Measurements from ENCODE around the gene SLC43A2. TPM values are rescaled to one million over a fixed set of nuclear protein-coding genes. Genes with fewer than 3 reads are reported as not detected.

Gene SLC43A2
- total RNA-seq, 2 experiments from 2014 or later: 2.0 to 2.2 TPM

DNA sequence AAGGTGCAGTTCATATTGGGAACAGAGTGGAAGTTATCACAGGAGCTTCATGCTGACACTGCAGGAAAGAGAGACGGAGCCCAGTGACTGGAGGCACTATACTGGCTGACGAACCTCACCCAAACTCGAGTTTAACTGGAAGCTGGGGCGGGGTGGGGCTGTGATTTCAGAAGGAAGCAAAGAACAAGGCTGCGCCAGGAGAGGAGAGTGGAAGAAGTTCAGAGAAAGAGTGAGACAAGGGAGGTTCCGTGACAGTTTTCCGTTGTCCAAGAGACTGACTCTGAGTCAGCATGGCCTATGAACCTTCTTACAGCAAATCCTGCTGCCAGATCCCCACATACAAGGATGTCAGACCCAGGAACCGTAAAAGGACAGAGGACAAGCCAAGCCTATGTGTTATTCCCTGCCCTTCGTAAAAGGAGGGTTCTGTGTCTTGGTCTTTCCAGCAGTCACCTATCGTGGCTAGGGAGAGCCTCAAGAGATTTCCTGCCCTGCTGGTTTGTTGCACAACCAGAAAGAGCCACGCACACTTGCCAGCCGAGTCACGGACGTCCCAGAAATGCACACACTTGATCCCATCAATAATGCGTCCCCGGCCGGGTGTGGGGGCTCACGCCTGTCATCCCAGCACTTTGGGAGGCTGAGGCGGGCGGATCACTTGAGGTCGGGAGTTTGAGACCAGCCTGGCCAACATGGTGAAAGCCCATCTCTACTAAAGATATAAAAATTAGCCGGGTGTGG lies 71.1 kb downstream of the SLC43A2 start:
- POLR2A ChIA-PET: no interaction called here
- H3K27ac Mint-ChIP-seq: no peak overlapping the region
- H3K9me3 Mint-ChIP-seq: no peaks in the 10 kb centered on the region
- DNase-seq: no peak
- H3K4me1 Mint-ChIP-seq (ENCODE audit: low read depth): peaks cover 32% of the 10 kb centered on the region
- no peak overlapping the region for H3K4me3 Mint-ChIP-seq
- CTCF ChIA-PET: interaction anchor here (2.1 kb wide), 1 partner anchor 17 kb away, joined by 10 read pairs; no protein-coding TSS in a partner anchor
- intact Hi-C loops (cut with micrococcal nuclease): no loop called here
- H3K27me3 Mint-ChIP-seq: no peaks in the 10 kb centered on the region
- H3K36me3 Mint-ChIP-seq: peaks cover 12% of the 10 kb centered on the region

DNA sequence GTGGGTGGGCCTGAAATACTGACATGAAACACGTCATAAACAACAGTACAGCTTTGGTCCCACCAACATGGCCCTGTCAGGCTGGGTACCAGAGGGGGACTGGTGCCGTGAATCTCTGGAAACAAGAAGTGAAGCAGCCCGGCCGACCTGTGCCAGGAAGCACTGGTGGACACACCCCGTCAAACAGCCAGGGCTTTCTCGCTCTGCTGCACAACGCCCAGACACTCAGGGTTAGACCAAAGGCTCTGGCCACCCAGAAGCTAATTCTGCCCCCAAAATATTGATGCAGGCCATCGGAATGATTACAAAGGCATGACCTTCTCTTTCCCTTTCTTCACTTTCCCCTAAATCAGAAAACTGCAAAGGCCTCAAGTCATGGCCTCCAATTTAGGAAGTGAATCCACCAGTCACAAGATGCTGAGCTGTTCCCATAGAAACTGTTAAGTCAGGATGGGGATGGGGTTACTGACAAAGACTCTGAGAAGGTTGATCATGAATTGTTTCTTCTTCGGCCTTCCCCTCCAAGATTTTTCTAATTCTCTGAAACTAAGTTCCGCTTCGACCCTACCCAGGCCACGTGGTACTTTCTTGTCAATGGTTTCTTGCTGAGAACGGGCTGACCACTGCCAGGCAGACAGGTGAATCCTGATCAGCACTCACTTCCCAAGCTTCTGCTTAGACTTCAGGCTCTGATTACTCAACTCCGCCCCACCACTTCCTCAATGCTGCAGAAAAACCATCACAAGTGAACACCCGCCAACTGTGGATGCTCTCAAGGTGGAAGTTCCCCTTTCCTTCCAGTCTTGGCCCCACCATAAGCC lies 72.8 kb downstream of the SLC43A2 start:
- Mint-ChIP-seq H3K9me3 (no peaks in the 10 kb centered on the region), H3K36me3 (peaks cover 16% of the 10 kb centered on the region), H3K4me3 (no peak overlapping the region), H3K4me1 (ENCODE audit: low read depth) (peaks cover 23% of the 10 kb centered on the region), H3K27ac (no peak overlapping the region), H3K27me3 (no peaks in the 10 kb centered on the region)
- ChIA-PET CTCF (interaction anchor here (2.1 kb wide), 1 partner anchor 74 kb away, joined by 6 read pairs; no protein-coding TSS in a partner anchor), POLR2A (no interaction called here)
- no peak for DNase-seq
- intact Hi-C loops (cut with micrococcal nuclease): no loop called here

DNA sequence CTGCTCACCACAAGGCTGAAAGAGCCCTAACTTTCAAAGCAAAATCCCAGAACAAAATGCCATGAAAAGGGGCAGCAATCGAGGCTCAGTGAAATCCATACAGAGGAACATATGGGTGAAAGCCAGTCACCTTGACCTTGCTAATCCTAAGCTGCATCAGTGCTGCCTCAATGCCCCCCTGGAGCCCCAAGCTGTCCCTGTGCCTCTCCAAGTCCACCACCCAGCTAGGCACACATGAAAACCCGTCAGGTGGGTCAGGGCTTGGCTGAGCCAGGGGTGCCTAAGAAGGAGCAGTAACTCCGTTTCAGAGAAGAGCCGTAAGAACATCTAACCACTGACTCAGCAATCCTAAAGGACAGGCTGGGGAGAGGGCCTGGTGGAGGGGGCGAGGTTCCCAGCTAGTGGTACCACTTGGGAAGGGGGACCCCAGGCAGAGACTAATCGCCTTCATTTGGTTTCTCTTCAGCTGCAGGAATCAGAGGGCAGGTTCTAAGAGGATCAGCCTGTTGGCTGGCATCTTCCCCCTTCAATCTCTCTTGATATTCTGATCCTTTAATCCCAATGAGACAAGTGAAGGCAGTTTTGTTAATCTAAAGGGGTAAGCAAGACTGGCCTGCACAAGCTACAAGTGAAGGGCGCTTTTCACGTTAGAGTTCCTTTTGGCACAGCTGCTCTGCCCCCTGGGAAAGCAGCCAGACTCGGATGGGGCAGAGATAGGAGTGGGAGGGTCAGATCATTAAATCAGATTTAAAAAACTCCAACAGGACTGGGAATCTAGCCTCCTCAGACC lies 73.7 kb downstream of the SLC43A2 start:
- H3K27ac Mint-ChIP-seq: no peak overlapping the region
- ChIA-PET POLR2A (interaction anchor here (0.8 kb wide), 1 partner anchor 16 kb away, joined by 3 read pairs; no protein-coding TSS in a partner anchor), CTCF (interaction anchor here (2.1 kb wide), 1 partner anchor 75 kb away, joined by 6 read pairs; no protein-coding TSS in a partner anchor)
- peaks cover 24% of the 10 kb centered on the region for H3K36me3 Mint-ChIP-seq
- no peaks in the 10 kb centered on the region for H3K27me3 Mint-ChIP-seq
- no peaks in the 10 kb centered on the region for H3K9me3 Mint-ChIP-seq
- no peak for DNase-seq
- H3K4me1 Mint-ChIP-seq (ENCODE audit: low read depth): peaks cover 17% of the 10 kb centered on the region
- intact Hi-C loops (cut with micrococcal nuclease): no loop called here
- no peak overlapping the region for H3K4me3 Mint-ChIP-seq

DNA sequence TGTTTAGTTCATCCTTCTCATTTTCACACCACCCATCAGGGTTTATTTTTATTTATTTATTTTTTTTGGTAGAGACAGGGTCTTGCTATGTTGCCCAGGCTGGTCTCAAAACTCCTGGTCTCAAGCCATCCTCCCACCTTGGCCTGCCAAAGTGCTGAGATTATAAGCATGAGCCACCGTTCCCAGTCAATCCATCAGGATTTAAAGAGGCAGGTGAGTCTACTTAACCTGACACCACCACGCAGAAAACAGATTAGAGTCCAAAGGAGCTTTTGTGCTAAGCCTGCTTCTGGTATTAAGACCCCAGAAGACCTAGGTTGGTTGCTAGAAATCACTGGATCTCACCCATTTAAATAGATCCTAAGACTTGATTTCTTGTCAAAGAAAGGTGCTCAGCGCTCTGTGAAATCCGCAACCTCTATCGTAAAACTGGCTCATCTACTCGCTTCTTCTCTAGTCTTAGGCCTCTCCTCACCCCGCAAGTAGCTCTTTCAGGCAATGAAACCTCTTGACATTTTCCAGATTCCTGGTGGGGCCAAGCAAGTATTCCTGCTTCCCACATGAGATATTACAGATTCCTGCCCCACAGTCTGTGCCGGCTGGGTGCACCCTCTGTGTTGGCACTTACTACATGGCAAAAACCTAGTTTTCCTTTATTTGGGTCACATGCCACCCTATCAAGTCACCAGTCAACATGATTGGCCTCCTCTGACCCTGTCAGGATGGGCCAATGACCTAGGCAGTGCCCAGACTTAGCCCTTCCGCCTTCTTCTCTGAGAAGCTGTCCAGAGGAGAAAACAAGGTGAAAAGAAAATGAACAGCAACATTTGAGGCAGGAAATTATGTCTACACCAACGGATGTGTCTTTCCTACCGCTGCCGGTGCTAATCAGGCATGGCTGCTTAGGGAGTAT lies 75.0 kb downstream of the SLC43A2 start:
- intact Hi-C loops (cut with micrococcal nuclease): no loop called here
- no peak overlapping the region for H3K4me3 Mint-ChIP-seq
- ChIA-PET CTCF (interaction anchor here (1.0 to 2.3 kb wide), 3 partner anchors 76 to 188 kb away, joined by 3 to 6 read pairs (median 6); no protein-coding TSS in a partner anchor), POLR2A (no interaction called here)
- H3K27me3 Mint-ChIP-seq: no peaks in the 10 kb centered on the region
- peaks cover 28% of the 10 kb centered on the region for H3K36me3 Mint-ChIP-seq
- H3K9me3 Mint-ChIP-seq: no peaks in the 10 kb centered on the region
- DNase-seq: no peak
- peaks cover 9% of the 10 kb centered on the region for H3K4me1 Mint-ChIP-seq (ENCODE audit: low read depth)
- no peak overlapping the region for H3K27ac Mint-ChIP-seq

DNA sequence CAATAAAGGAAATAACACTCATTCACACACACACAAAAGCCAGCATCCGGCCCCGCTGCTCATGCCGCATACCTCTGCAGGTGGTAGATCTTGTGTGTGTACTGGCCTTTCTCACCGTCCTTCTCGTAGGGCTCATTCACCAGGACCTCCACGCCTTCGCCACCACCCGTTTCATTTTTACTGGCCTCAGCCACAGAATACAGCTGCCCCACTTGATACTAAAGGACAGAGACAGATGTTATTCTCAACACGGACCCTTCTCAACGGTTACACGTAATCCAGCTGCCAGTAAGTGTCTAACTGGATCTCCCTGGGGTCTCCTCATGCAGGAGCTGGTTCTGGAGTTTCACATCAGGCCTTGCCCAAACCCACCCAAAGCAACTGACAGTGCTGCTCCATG lies 75.7 kb downstream of the SLC43A2 start:
- CTCF ChIA-PET: interaction anchor here (2.3 kb wide), 1 partner anchor 188 kb away, joined by 6 read pairs; no protein-coding TSS in a partner anchor
- Mint-ChIP-seq H3K9me3 (no peaks in the 10 kb centered on the region), H3K27ac (no peak overlapping the region), H3K4me3 (no peak overlapping the region), H3K36me3 (peaks cover 32% of the 10 kb centered on the region), H3K27me3 (no peaks in the 10 kb centered on the region), H3K4me1 (ENCODE audit: low read depth) (peaks cover 9% of the 10 kb centered on the region)
- POLR2A ChIA-PET: no interaction called here
- no peak for DNase-seq
- intact Hi-C loops (cut with micrococcal nuclease): no loop called here

DNA sequence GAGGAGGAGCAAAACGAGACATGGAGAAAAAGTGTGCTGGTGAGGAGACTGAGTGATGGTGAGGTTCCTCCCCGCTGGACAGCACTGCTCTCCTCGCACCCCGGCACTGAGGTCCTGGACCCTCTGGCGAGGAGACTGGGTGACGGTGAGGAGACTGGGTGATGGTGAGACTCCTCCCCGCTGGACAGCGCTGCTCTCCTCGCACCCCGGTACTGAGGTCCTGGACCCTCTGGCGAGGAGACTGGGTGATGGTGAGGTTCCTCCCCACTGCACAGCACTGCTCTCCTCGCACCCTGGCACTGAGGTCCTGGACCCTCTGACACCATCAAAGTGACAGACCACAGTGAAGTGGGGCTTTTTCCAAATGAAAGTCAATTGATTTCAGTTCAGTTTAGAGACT lies 76.9 kb downstream of the SLC43A2 start:
- POLR2A ChIA-PET: no interaction called here
- no peak for DNase-seq
- H3K4me3 Mint-ChIP-seq: no peak overlapping the region
- H3K4me1 Mint-ChIP-seq (ENCODE audit: low read depth): peaks cover 7% of the 10 kb centered on the region
- no peaks in the 10 kb centered on the region for H3K27me3 Mint-ChIP-seq
- no peaks in the 10 kb centered on the region for H3K9me3 Mint-ChIP-seq
- no peak overlapping the region for H3K27ac Mint-ChIP-seq
- intact Hi-C loops (cut with micrococcal nuclease): no loop called here
- peaks cover 28% of the 10 kb centered on the region for H3K36me3 Mint-ChIP-seq
- CTCF ChIA-PET: interaction anchor here (2.3 kb wide), 1 partner anchor 186 kb away, joined by 6 read pairs; no protein-coding TSS in a partner anchor

DNA sequence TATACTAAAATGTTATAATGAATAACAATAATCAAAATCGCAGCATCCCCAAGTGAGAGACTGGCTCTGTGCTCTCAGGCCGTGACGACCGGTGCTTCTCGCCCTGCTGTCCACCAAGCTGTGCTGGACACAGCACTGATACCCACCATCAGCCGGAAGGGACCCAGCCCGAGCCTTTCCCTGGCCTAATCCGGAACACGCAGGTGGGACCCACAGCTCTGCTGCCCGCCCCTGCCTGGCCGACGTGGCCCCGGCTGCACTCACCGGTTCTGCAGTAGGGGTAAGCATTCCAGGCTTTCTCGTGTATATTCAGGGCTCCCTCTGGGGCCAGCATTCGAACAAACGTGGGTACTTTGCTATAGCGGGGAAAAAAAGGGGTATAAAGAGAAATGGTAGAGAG lies 80.6 kb downstream of the SLC43A2 start:
- CTCF ChIA-PET: no interaction called here
- no peak overlapping the region for H3K27ac Mint-ChIP-seq
- no peak overlapping the region for H3K4me3 Mint-ChIP-seq
- H3K4me1 Mint-ChIP-seq (ENCODE audit: low read depth): no peaks in the 10 kb centered on the region
- peaks cover 23% of the 10 kb centered on the region for H3K36me3 Mint-ChIP-seq
- no peak for DNase-seq
- POLR2A ChIA-PET: no interaction called here
- H3K9me3 Mint-ChIP-seq: no peaks in the 10 kb centered on the region
- no peaks in the 10 kb centered on the region for H3K27me3 Mint-ChIP-seq
- intact Hi-C loops (cut with micrococcal nuclease): no loop called here

DNA sequence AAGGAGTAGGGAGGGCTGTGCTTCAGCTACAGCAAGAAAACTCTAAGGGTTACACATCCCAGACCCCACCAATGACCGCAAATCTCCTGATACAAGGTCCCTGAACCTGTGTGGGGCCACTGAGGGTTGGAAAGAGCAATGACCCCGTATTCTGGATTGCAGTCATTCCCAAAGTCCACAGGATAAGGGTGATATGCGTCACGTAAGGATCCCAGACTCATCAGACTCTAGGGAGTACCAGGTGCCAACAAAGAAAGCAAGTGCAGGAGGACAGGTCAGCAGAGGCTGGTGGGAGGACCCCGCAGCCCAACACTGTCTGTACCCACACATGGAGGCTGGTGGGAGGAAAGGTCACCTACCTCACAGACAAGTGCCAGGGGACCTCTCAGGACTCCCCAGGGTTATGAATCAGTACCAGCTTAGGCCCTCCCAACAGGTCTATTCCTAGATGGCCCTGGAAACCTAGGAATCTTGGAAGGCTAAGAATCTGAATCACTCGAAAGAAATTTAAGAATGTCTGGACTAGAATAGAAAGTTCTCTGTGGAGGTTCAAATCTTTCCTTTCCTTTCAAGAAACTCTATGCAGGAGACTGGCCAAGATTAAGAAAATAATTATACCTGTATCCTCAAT lies 82.2 kb downstream of the SLC43A2 start:
- intact Hi-C loops (cut with micrococcal nuclease): no loop called here
- Mint-ChIP-seq H3K4me3 (no peak overlapping the region), H3K9me3 (no peaks in the 10 kb centered on the region), H3K4me1 (ENCODE audit: low read depth) (peaks cover 8% of the 10 kb centered on the region), H3K36me3 (peaks cover 26% of the 10 kb centered on the region), H3K27ac (no peak overlapping the region), H3K27me3 (no peaks in the 10 kb centered on the region)
- DNase-seq: no peak
- ChIA-PET POLR2A (no interaction called here), CTCF (no interaction called here)

DNA sequence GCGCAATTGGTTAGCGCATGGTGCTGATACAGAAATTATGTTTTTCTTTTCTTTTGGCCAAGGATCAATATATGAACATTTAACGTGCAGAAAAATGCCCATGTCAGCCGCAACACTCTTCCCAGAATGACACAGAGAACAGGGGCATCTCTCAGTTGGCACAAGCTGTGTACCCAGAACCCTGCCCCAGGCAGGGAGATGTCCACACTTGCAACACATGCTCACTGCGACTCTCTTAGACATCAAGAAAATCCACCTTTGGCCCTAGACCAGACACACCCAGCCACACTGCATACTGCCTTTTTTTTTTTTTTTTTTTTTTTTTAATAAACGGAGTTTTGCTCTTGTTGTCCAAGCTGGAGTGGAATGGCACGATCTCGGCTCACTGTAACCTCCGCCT lies 83.0 kb downstream of the SLC43A2 start:
- Mint-ChIP-seq H3K4me1 (ENCODE audit: low read depth) (peaks cover 12% of the 10 kb centered on the region), H3K27ac (no peak overlapping the region), H3K36me3 (peaks cover 26% of the 10 kb centered on the region), H3K27me3 (no peaks in the 10 kb centered on the region), H3K9me3 (no peaks in the 10 kb centered on the region), H3K4me3 (no peak overlapping the region)
- CTCF ChIA-PET: interaction anchor here (0.7 kb wide), 1 partner anchor 85 kb away, joined by 3 read pairs; no protein-coding TSS in a partner anchor
- DNase-seq: no peak
- intact Hi-C loops (cut with micrococcal nuclease): no loop called here
- POLR2A ChIA-PET: no interaction called here

DNA sequence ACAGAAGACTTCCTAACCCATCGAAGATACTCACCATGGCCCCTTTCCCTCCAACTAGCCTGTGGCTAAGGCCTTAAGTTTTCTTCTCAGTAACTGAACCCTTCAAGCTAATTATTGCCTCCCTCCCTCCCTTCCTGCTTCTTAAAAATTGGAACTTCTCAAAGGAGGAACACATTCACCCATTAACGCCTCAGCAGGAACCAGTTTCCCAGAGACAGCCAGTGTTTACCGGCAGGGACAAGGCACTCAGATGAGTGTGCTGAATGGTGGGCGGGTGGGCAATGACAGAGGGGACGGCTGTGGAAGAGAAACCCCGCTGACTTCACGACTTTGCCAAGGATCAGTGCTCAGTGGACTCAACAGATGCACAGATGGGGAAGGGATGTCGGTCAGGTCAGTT lies 86.3 kb downstream of the SLC43A2 start:
- CTCF ChIA-PET: no interaction called here

More for the DNA sequence above, 86.3 kb downstream of the SLC43A2 start:
- intact Hi-C loops (cut with micrococcal nuclease): no loop called here
- Mint-ChIP-seq H3K4me1 (ENCODE audit: low read depth) (peaks cover 12% of the 10 kb centered on the region), H3K27ac (no peak overlapping the region), H3K27me3 (no peaks in the 10 kb centered on the region), H3K9me3 (no peaks in the 10 kb centered on the region), H3K36me3 (peaks cover 22% of the 10 kb centered on the region), H3K4me3 (no peak overlapping the region)
- DNase-seq: no peak
- POLR2A ChIA-PET: no interaction called here
